Tongue (tissue), 2 donors: ENCODE measurements around the gene FOXP1. TPM values are rescaled to one million over a fixed set of nuclear protein-coding genes. Genes with fewer than 3 reads are reported as not detected.
A peak's percentile ranks its signal among the peaks of the same experiment; 100 is the strongest.

ENCODE experiments used
- DNase-seq: peaks from one replicate; pipeline ENCODE4 v3.0.0-alpha.2; 2015
- total RNA-seq: library from RNA; depleted of rRNA; stranded (reverse); fragments of >200 nt; gene quantifications from one replicate; pipeline ENCODE4 v1.2.3, GENCODE V29; 2014

The FOXP1 gene
- total RNA-seq, 1 donor from 2014 or later, result 66.4 TPM

DNA sequence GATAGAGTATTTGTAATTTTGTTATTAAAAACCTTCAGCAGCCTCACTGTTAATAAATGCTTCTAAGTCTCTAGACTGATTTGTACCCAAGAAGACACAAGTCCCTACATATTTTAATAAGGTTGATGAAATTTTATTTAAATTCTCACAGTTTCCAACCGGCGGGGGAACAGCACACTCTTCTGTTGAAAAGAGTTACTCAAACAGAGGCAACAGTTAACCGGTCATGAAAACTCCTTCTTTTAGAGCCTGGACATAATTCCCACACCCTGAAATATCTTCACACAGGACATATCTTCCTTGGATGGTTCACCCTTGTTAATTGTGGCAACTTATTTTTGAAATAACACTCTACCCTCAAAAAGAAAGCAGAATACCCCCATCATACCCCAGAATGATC, 278.8 kb downstream of the FOXP1 start:
- peak; percentile 83 for DNase-seq

GRCh38 chr3:71304247-71304646, 279.3 kb downstream of the FOXP1 start:
- DNase-seq, result no peak

- peak; percentile 56 for DNase-seq
Measured at GRCh38 chr3:71303627-71304200, 279.8 kb downstream of the FOXP1 start.

- no peak for DNase-seq
Measured at GRCh38 chr3:71302604-71303003, 280.9 kb downstream of the FOXP1 start.

GRCh38 chr3:71300951-71301393, 282.6 kb downstream of the FOXP1 start:
- no peak for DNase-seq

GRCh38 chr3:71299160-71299559, 284.4 kb downstream of the FOXP1 start:
- no peak for DNase-seq

DNA sequence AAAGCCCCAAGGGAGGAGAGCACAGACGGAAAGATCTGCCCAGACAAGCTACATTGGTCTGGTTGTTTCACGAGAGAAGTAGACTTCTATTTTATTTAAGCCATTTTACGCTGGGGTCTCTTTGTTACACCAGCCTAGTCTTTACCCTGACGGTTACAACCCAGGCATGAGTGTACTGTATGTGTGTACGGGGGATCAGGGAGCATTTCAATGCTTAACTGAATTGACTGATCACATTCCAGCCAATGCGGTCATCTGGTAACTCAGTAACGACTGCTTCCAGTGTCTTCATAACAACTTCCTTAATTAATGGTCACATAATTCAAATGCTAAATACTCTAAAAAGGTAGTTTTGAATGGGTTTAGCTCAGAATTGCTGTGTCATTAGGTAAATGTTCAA, 288.6 kb downstream of the FOXP1 start:
- DNase-seq, result no peak

DNA sequence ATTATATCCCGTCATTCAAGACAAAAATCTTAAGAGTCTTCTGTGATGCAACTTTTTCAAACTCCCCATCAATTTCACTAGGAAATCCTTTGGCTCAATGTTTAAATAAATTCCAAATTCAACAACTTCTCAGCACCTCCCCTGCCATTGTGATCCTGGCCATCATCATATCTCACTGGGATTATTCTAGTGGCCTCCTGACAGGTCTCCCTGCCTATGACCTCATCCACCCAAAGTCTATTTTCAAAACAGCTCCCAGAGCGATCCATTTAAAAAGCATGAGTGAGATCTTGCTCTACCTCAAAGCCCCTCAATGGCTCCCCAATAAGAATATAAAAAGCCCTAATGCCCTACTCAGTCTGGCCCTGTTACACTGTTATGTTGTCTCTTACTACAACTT, 293.2 kb downstream of the FOXP1 start:
- DNase-seq, result no peak

GRCh38 chr3:71288269-71288930, 295.1 kb downstream of the FOXP1 start:
- DNase-seq, result no peak

- DNase-seq, result no peak
Measured at GRCh38 chr3:71285086-71285485, 298.4 kb downstream of the FOXP1 start.

- no peak for DNase-seq
Measured at GRCh38 chr3:71282976-71283375, 300.6 kb downstream of the FOXP1 start.

GRCh38 chr3:71281280-71281679, 302.2 kb downstream of the FOXP1 start:
- DNase-seq, result no peak

DNA sequence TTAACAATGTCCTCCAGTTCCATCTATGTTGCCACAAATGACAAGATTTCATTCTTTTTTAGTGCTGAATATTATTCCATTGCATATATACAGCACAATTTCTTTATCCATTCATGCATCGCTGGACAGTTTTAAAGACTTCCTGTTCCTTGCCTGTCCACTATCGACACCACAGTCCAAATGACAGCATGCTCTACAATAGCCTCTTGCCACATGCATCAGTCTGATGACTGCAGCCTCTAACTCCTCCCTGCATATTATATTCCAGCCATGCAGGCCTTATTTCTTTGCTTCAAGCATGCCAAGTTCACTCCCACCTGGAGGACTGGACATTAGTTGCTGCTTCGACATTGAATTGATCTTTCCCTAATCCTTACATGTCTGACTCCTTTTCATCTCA, 306.2 kb downstream of the FOXP1 start:
- DNase-seq, result no peak

- no peak for DNase-seq
Measured at GRCh38 chr3:71276531-71276930, 307.0 kb downstream of the FOXP1 start.

DNA sequence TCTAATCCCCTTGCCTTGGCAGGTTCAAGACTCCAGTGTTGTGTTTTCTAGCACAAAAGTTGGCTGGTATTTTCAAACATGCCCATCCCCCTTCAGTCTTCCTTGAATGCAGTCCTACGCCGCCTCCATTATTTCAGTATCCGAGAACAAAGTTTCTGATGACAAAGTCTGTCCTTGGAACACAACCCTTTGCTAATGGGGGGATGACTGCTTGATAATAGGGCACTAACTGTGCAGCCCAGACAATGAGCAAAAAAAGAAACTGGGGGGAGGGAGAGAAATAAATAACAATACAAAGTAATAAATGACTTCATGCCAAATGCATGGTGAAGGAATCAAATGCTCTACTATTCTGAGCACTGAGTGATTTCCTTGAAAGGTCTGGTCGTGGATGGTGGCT, 310.1 kb downstream of the FOXP1 start:
- no peak for DNase-seq

GRCh38 chr3:71271596-71271995, 311.9 kb downstream of the FOXP1 start:
- no peak for DNase-seq

DNA sequence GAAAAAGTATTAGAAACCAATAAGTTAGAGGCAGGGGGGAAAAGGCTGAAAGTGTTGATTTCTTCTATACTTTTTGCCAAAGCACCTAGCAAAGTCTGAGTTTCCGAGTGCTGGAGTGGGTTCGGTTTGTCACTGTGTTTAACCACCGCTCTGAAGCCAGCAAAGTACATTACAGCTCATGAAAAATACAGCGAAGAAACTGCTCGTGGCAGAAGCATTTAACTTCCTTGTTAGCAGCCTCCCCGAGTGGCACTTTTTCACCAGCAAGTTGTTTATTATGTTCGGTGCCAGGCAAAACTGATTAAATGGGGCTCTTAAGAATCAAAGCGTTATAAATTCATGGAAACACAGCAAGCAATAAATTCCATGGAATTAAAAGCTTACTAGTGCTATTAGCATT, 313.6 kb downstream of the FOXP1 start:
- DNase-seq, result no peak

DNA sequence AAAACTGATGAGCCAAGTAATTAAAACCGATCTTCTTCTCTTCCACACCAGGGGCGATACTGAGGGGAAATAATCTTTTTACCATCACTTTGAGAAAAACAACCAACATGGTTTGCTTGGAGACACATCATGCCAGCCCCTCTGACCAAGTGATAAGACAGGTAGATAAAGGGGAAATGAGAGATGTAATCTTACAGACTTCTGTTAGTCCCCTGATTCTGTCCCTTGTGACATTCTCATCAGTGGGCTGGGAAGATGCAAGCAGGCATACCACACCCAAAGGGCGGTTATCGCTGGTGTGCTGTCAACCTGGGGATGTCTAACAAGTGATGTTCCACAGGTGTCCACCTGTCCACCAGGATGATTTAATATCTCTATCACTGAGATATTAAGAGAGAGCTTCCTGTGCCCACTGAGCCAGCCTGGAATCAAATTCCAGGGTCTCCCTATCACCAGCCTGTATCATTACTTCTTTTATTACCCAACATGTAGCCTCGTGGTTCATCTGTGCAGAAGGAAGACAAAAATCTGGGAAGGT, 315.0 kb downstream of the FOXP1 start:
- DNase-seq, result no peak

DNA sequence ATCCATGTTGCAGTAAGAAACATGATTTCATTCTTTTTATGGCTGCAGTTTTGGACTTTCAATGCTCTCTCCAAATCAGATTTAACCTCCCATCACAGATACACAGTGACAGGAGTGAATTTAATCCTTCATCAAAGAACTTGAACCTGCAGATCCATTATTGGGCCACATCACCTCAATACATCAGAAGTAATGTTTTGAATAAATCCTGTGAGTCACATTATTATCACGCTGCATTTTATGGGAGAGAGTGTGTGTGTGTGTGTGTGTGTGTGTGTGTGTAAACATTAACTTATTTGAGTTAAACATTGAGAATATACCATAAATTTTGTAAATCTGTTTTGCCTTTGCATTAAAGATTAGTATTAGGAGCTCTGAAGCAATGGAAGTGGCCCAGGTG, 316.7 kb downstream of the FOXP1 start:
- no peak for DNase-seq

- no peak for DNase-seq
Measured at GRCh38 chr3:71265365-71265915, 318.1 kb downstream of the FOXP1 start.

DNA sequence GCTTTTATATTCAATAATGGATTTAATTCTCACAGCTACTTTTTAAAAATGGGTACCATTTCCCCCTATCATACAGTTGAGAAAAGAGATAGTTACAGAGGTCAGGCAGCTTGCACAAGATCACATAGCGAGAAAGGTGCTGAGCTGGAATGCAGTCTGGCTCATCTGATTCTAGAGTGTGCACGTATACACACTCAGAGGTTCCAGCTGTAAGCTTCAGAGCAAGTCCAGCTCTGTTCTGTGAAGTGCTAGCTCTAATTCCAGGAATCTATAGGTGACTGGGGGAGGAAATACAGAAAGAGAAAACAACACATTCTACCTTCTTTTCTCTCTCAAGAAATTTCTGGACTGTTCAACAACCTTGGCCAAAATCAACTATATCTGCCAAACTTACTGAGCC, 318.7 kb downstream of the FOXP1 start:
- no peak for DNase-seq

DNA sequence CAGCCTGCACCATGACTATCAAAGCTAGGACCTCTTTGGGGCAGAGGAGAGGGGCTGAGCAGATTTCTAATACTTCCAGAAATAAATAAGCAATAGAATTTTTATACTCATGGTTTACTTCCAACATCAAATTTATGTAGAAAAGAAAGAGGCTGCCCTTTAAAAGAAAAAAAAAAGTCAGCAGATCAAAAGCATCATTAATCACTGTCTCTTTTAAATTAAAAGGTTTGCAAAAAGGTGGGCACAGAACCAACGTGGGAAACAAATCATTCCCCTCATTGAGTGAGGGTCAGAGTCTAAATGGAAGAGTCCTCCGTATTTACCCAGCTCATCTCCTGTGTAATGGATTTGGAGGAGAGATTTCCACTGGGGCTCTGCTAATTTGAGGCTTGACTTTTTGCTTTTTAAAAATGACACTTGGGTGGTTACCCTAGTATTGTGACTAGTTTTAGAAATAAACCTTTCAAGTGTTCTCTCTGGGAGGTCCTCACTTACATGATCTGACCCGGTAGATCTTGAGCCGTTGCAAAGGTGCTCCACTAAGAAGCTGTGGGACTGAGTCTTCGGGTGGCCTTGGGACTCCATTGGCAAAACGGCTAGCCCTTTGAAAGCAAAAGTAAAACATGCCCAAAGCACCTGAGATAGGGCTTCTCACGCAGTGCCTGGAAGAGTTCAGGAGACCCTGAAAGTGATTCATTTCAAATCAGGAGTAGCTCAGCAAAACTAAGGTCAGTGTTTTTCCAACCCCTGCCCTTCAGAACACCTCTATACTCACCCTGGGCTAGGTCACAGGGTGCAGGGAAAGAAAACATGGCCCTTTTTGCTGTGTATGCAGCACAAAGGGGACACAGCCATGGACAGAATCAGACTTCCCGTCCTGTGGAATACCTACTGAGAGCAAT, 320.9 kb downstream of the FOXP1 start:
- no peak for DNase-seq

- no peak for DNase-seq
Measured at GRCh38 chr3:71260782-71261181, 322.7 kb downstream of the FOXP1 start.
